Naive B cell (primary cell): ENCODE results near the gene ITGB2. TPM values are rescaled to one million over a fixed set of nuclear protein-coding genes. Genes with fewer than 3 reads are reported as not detected.
A peak's percentile ranks its signal among the peaks of the same experiment; 100 is the strongest.

Experiments used
- ATAC-seq, 2 donors: fragments of 150-1000 bp; cut with Tn5 transposase; 2 replicates each; pipeline ENCODE4 v1.10.0; 2021; ENCODE audit warnings: low read depth in 2 of 2, mild to moderate bottlenecking in 2 of 2, moderate library complexity in 2 of 2
- DNase-seq: peaks from one replicate; pipeline ENCODE4 v3.0.0; 2022
- H3K27ac Mint-ChIP-seq, 6 donors: one replicate each; pipeline ENCODE4 v1.8.0; 2020 to 2022; ENCODE audit warnings: mild to moderate bottlenecking in 6 of 6, mixed read lengths in 6 of 6, moderate library complexity in 5 of 6, inconsistent platforms in 2 of 6
- H3K27me3 Mint-ChIP-seq, 3 donors: one replicate each; pipeline ENCODE4 v1.8.0; 2021 to 2022; ENCODE audit warnings: mixed read lengths in 3 of 3, mild to moderate bottlenecking in 1 of 3
- H3K36me3 Mint-ChIP-seq, 2 donors: one replicate each; pipeline ENCODE4 v1.8.0; 2020 to 2022; ENCODE audit warnings: mixed read lengths in 2 of 2, inconsistent platforms in 1 of 2, mild to moderate bottlenecking in 1 of 2
- H3K4me1 Mint-ChIP-seq, 3 donors: one replicate each; pipeline ENCODE4 v1.8.0; 2020 to 2022; ENCODE audit warnings: mixed read lengths in 3 of 3, inconsistent platforms in 1 of 3, mild to moderate bottlenecking in 1 of 3, moderate library complexity in 1 of 3
- H3K4me3 Mint-ChIP-seq, 8 donors: one replicate each; pipeline ENCODE4 v1.8.0; 2020 to 2022; ENCODE audit warnings: mild to moderate bottlenecking in 8 of 8, mixed read lengths in 8 of 8, moderate library complexity in 8 of 8, inconsistent platforms in 2 of 8
- H3K9me3 Mint-ChIP-seq, 7 donors: one replicate each; pipeline ENCODE4 v1.8.0; 2020 to 2022; ENCODE audit warnings: mixed read lengths in 7 of 7, mild to moderate bottlenecking in 5 of 7, inconsistent platforms in 2 of 7, moderate library complexity in 1 of 7
- polyA plus RNA-seq, 6 donors: library from polyadenylated mRNA; unstranded; fragments of 300-500 nt; fragmentation: Illumina TruSeq; gene quantifications; one replicate each; pipeline ENCODE4 v1.2.3, GENCODE V29; 2021; ENCODE audit warnings: low read depth in 6 of 6

Gene ITGB2
- polyA plus RNA-seq, 6 donors from 2014 or later = 220 to 346 (median 303) TPM

GRCh38 chr21:44905016-44905727 is 15.5 kb downstream of the ITGB2 start:
- Mint-ChIP-seq H3K27me3 (no peaks in the 10 kb centered on the region), H3K4me3 (peak overlapping the region in 1 of 8 donors; percentile 40), H3K9me3 (peaks cover 0 to 1% (median 0%) of the 10 kb centered on the region in 7 donors), H3K4me1 (peaks cover 45 to 51% (median 46%) of the 10 kb centered on the region in 3 donors), H3K36me3 (peaks cover 25 to 36% of the 10 kb centered on the region in 2 donors), H3K27ac (peak overlapping the region in 4 of 6 donors; percentile 10 to 24 (median 18))
- ATAC-seq (no peak), DNase-seq (no peak)

GRCh38 chr21:44904141-44904923 is 16.4 kb downstream of the ITGB2 start:
- H3K27ac Mint-ChIP-seq = peak overlapping the region in 2 of 6 donors; percentile 0 to 24
- peaks cover 0 to 1% (median 0%) of the 10 kb centered on the region in 7 donors for H3K9me3 Mint-ChIP-seq
- no peaks in the 10 kb centered on the region for H3K27me3 Mint-ChIP-seq
- ATAC-seq (no peak), DNase-seq (no peak)
- peak overlapping the region in 3 of 8 donors; percentile 3 to 16 (median 4) for H3K4me3 Mint-ChIP-seq
- peaks cover 24 to 32% of the 10 kb centered on the region in 2 donors for H3K36me3 Mint-ChIP-seq
- peaks cover 38 to 44% (median 41%) of the 10 kb centered on the region in 3 donors for H3K4me1 Mint-ChIP-seq

GRCh38 chr21:44903689-44904088 is 17.0 kb downstream of the ITGB2 start:
- Mint-ChIP-seq H3K9me3 (peaks cover 0 to 1% (median 0%) of the 10 kb centered on the region in 7 donors), H3K36me3 (peaks cover 21 to 27% of the 10 kb centered on the region in 2 donors)

GRCh38 chr21:44903050-44903685 is 17.5 kb downstream of the ITGB2 start:
- H3K4me3 Mint-ChIP-seq = no peak overlapping the region
- H3K4me1 Mint-ChIP-seq = peaks cover 27 to 32% (median 32%) of the 10 kb centered on the region in 3 donors

More at GRCh38 chr21:44903689-44904088, 17.0 kb downstream of the ITGB2 start:
- Mint-ChIP-seq H3K27me3 (no peaks in the 10 kb centered on the region), H3K4me3 (no peak overlapping the region), H3K4me1 (peaks cover 31 to 37% (median 35%) of the 10 kb centered on the region in 3 donors), H3K27ac (no peak overlapping the region)
- no peak for ATAC-seq
- no peak for DNase-seq

GRCh38 chr21:44902268-44903049 is 18.2 kb downstream of the ITGB2 start:
- H3K4me1 Mint-ChIP-seq = peaks cover 20 to 28% (median 25%) of the 10 kb centered on the region in 3 donors
- no peaks in the 10 kb centered on the region for H3K27me3 Mint-ChIP-seq
- H3K4me3 Mint-ChIP-seq = no peak overlapping the region
- H3K9me3 Mint-ChIP-seq = peaks cover 0 to 1% (median 0%) of the 10 kb centered on the region in 7 donors
- ATAC-seq (no peak), DNase-seq (no peak)
- peak overlapping the region in 1 of 6 donors; percentile 54 for H3K27ac Mint-ChIP-seq
- H3K36me3 Mint-ChIP-seq = peaks cover 21 to 27% of the 10 kb centered on the region in 2 donors

More at GRCh38 chr21:44903050-44903685, 17.5 kb downstream of the ITGB2 start:
- Mint-ChIP-seq H3K27me3 (no peaks in the 10 kb centered on the region), H3K9me3 (peaks cover 0 to 1% (median 0%) of the 10 kb centered on the region in 7 donors), H3K27ac (peak overlapping the region in 1 of 6 donors; percentile 54), H3K36me3 (peaks cover 21 to 27% of the 10 kb centered on the region in 2 donors)
- ATAC-seq (no peak), DNase-seq (no peak)

GRCh38 chr21:44901391-44902074 is 19.2 kb downstream of the ITGB2 start:
- Mint-ChIP-seq H3K27me3 (no peaks in the 10 kb centered on the region), H3K27ac (no peak overlapping the region), H3K36me3 (peaks cover 21 to 27% of the 10 kb centered on the region in 2 donors), H3K4me3 (no peak overlapping the region), H3K9me3 (peaks cover 0 to 1% (median 0%) of the 10 kb centered on the region in 7 donors), H3K4me1 (peaks cover 18 to 27% (median 20%) of the 10 kb centered on the region in 3 donors)
- DNase-seq (no peak), ATAC-seq (no peak)

GRCh38 chr21:44900559-44901251 is 20.0 kb downstream of the ITGB2 start:
- DNase-seq (no peak), ATAC-seq (no peak)
- no peaks in the 10 kb centered on the region for H3K27me3 Mint-ChIP-seq
- peaks cover 0 to 1% (median 0%) of the 10 kb centered on the region in 7 donors for H3K9me3 Mint-ChIP-seq
- peak overlapping the region in 1 of 6 donors; percentile 79 for H3K27ac Mint-ChIP-seq
- H3K4me3 Mint-ChIP-seq = no peak overlapping the region
- peaks cover 21 to 27% of the 10 kb centered on the region in 2 donors for H3K36me3 Mint-ChIP-seq
- peaks cover 14 to 22% (median 17%) of the 10 kb centered on the region in 3 donors for H3K4me1 Mint-ChIP-seq

- DNase-seq = no peak
- H3K27ac Mint-ChIP-seq = peak overlapping the region in 1 of 6 donors; percentile 79
- peaks cover 21 to 27% of the 10 kb centered on the region in 2 donors for H3K36me3 Mint-ChIP-seq
- peaks cover 18 to 19% (median 18%) of the 10 kb centered on the region in 3 donors for H3K4me1 Mint-ChIP-seq
- H3K9me3 Mint-ChIP-seq = peaks cover 0 to 1% (median 0%) of the 10 kb centered on the region in 7 donors
- ATAC-seq = no peak
- H3K4me3 Mint-ChIP-seq = no peak overlapping the region
- no peaks in the 10 kb centered on the region for H3K27me3 Mint-ChIP-seq
Measured at GRCh38 chr21:44899768-44900558, 20.7 kb downstream of the ITGB2 start.

- H3K9me3 Mint-ChIP-seq = peaks cover 0 to under 1% (median 0%) of the 10 kb centered on the region in 7 donors
- peaks cover 17 to 21% of the 10 kb centered on the region in 2 donors for H3K36me3 Mint-ChIP-seq
- no peak overlapping the region for H3K27ac Mint-ChIP-seq
- H3K4me3 Mint-ChIP-seq = no peak overlapping the region
- peaks cover 12 to 17% (median 14%) of the 10 kb centered on the region in 3 donors for H3K4me1 Mint-ChIP-seq
- ATAC-seq (no peak), DNase-seq (no peak)
- no peaks in the 10 kb centered on the region for H3K27me3 Mint-ChIP-seq
Measured at GRCh38 chr21:44898851-44899767, 21.6 kb downstream of the ITGB2 start.

- DNase-seq (no peak), ATAC-seq (no peak)
- Mint-ChIP-seq H3K36me3 (peaks cover 16 to 17% of the 10 kb centered on the region in 2 donors), H3K4me1 (peaks cover 16 to 26% (median 16%) of the 10 kb centered on the region in 3 donors), H3K27ac (peak overlapping the region in 1 of 6 donors; percentile 80), H3K27me3 (no peaks in the 10 kb centered on the region), H3K9me3 (no peaks in the 10 kb centered on the region), H3K4me3 (no peak overlapping the region)
Measured at GRCh38 chr21:44898011-44898488, 22.6 kb downstream of the ITGB2 start.
